Right hindlimb (tissue), 1 donor: ENCODE measurements around the gene MAPT.
"Not testable (repeated sequence)": the region's sequence is repeated elsewhere in the genome, so short reads cannot be mapped to it uniquely, and the experiment has no call there.

Experiments
- DNase-seq: peaks from one replicate; pipeline ENCODE4 v3.0.0-alpha.2; 2018

MAPT gene

DNA sequence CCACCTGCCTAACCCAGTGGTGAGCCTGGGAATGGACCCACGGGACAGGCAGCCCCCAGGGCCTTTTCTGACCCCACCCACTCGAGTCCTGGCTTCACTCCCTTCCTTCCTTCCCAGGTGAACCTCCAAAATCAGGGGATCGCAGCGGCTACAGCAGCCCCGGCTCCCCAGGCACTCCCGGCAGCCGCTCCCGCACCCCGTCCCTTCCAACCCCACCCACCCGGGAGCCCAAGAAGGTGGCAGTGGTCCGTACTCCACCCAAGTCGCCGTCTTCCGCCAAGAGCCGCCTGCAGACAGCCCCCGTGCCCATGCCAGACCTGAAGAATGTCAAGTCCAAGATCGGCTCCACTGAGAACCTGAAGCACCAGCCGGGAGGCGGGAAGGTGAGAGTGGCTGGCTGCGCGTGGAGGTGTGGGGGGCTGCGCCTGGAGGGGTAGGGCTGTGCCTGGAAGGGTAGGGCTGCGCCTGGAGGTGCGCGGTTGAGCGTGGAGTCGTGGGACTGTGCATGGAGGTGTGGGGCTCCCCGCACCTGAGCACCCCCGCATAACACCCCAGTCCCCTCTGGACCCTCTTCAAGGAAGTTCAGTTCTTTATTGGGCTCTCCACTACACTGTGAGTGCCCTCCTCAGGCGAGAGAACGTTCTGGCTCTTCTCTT, 102.1 kb downstream of the MAPT start:
- no peak for DNase-seq

DNA sequence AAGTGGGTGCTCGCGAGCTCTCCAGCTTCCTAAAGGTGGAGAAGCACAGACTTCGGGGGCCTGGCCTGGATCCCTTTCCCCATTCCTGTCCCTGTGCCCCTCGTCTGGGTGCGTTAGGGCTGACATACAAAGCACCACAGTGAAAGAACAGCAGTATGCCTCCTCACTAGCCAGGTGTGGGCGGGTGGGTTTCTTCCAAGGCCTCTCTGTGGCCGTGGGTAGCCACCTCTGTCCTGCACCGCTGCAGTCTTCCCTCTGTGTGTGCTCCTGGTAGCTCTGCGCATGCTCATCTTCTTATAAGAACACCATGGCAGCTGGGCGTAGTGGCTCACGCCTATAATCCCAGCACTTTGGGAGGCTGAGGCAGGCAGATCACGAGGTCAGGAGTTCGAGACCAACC, 102.8 kb downstream of the MAPT start:
- no peak for DNase-seq

GRCh38 chr17:45997624-45998023, 103.3 kb downstream of the MAPT start:
- no peak for DNase-seq

DNA sequence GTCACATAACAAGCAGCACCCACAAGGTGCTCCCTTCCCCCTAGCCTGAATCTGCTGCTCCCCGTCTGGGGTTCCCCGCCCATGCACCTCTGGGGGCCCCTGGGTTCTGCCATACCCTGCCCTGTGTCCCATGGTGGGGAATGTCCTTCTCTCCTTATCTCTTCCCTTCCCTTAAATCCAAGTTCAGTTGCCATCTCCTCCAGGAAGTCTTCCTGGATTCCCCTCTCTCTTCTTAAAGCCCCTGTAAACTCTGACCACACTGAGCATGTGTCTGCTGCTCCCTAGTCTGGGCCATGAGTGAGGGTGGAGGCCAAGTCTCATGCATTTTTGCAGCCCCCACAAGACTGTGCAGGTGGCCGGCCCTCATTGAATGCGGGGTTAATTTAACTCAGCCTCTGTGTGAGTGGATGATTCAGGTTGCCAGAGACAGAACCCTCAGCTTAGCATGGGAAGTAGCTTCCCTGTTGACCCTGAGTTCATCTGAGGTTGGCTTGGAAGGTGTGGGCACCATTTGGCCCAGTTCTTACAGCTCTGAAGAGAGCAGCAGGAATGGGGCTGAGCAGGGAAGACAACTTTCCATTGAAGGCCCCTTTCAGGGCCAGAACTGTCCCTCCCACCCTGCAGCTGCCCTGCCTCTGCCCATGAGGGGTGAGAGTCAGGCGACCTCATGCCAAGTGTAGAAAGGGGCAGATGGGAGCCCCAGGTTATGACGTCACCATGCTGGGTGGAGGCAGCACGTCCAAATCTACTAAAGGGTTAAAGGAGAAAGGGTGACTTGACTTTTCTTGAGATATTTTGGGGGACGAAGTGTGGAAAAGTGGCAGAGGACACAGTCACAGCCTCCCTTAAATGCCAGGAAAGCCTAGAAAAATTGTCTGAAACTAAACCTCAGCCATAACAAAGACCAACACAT, 104.9 kb downstream of the MAPT start, which contains the start of gene STH:
Gene STH, plus strand, starts transcription at position 264 of the 913 bp plus-strand sequence. Its CDS starts 30 bp downstream, at position 294.
- DNase-seq = no peak

GRCh38 chr17:45999900-46000290, 105.5 kb downstream of the MAPT start:
- DNase-seq = no peak

DNA sequence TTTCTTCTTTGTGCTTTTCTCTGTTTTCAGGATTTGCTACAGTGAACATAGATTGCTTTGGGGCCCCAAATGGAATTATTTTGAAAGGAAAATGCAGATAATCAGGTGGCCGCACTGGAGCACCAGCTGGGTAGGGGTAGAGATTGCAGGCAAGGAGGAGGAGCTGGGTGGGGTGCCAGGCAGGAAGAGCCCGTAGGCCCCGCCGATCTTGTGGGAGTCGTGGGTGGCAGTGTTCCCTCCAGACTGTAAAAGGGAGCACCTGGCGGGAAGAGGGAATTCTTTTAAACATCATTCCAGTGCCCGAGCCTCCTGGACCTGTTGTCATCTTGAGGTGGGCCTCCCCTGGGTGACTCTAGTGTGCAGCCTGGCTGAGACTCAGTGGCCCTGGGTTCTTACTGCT, 105.9 kb downstream of the MAPT start:
- DNase-seq = no peak

GRCh38 chr17:46000757-46001156, 106.4 kb downstream of the MAPT start:
- DNase-seq = no peak

- DNase-seq = no peak
Observed at GRCh38 chr17:46001390-46002310, 107.3 kb downstream of the MAPT start.

GRCh38 chr17:46002311-46002972, 108.1 kb downstream of the MAPT start:
- DNase-seq = peak; percentile 81

DNA sequence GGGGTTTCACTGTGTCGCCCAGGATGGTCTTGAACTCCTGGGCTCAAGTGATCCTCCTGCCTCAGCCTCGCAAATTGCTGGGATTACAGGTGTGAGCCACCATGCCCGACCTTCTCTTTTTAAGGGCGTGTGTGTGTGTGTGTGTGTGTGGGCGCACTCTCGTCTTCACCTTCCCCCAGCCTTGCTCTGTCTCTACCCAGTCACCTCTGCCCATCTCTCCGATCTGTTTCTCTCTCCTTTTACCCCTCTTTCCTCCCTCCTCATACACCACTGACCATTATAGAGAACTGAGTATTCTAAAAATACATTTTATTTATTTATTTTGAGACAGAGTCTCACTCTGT, 108.6 kb downstream of the MAPT start:
- no peak for DNase-seq

- peak; percentile 66 for DNase-seq
Observed at GRCh38 chr17:46003907-46004748, 109.8 kb downstream of the MAPT start.

DNA sequence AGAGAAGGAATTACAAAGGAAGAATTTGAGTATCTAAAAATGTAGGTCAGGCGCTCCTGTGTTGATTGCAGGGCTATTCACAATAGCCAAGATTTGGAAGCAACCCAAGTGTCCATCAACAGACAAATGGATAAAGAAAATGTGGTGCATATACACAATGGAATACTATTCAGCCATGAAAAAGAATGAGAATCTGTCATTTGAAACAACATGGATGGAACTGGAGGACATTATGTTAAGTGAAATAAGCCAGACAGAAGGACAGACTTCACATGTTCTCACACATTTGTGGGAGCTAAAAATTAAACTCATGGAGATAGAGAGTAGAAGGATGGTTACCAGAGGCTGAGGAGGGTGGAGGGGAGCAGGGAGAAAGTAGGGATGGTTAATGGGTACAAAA, 111.7 kb downstream of the MAPT start:
- not testable (repeated sequence) for DNase-seq

- no peak for DNase-seq
Observed at GRCh38 chr17:46007461-46007965, 113.2 kb downstream of the MAPT start.

DNA sequence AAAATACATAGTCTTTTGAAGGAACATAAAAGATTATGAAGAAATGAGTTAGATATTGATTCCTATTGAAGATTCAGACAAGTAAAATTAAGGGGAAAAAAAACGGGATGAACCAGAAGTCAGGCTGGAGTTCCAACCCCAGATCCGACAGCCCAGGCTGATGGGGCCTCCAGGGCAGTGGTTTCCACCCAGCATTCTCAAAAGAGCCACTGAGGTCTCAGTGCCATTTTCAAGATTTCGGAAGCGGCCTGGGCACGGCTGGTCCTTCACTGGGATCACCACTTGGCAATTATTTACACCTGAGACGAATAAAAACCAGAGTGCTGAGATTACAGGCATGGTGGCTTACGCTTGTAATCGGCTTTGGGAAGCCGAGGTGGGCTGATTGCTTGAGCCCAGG, 114.2 kb downstream of the MAPT start:
- DNase-seq = no peak

DNA sequence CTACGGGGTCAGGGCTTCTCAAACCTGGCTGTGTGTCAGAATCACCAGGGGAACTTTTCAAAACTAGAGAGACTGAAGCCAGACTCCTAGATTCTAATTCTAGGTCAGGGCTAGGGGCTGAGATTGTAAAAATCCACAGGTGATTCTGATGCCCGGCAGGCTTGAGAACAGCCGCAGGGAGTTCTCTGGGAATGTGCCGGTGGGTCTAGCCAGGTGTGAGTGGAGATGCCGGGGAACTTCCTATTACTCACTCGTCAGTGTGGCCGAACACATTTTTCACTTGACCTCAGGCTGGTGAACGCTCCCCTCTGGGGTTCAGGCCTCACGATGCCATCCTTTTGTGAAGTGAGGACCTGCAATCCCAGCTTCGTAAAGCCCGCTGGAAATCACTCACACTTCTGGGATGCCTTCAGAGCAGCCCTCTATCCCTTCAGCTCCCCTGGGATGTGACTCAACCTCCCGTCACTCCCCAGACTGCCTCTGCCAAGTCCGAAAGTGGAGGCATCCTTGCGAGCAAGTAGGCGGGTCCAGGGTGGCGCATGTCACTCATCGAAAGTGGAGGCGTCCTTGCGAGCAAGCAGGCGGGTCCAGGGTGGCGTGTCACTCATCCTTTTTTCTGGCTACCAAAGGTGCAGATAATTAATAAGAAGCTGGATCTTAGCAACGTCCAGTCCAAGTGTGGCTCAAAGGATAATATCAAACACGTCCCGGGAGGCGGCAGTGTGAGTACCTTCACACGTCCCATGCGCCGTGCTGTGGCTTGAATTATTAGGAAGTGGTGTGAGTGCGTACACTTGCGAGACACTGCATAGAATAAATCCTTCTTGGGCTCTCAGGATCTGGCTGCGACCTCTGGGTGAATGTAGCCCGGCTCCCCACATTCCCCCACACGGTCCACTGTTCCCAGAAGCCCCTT, 115.6 kb downstream of the MAPT start:
- DNase-seq = no peak

GRCh38 chr17:46010597-46011186, 116.3 kb downstream of the MAPT start:
- no peak for DNase-seq

DNA sequence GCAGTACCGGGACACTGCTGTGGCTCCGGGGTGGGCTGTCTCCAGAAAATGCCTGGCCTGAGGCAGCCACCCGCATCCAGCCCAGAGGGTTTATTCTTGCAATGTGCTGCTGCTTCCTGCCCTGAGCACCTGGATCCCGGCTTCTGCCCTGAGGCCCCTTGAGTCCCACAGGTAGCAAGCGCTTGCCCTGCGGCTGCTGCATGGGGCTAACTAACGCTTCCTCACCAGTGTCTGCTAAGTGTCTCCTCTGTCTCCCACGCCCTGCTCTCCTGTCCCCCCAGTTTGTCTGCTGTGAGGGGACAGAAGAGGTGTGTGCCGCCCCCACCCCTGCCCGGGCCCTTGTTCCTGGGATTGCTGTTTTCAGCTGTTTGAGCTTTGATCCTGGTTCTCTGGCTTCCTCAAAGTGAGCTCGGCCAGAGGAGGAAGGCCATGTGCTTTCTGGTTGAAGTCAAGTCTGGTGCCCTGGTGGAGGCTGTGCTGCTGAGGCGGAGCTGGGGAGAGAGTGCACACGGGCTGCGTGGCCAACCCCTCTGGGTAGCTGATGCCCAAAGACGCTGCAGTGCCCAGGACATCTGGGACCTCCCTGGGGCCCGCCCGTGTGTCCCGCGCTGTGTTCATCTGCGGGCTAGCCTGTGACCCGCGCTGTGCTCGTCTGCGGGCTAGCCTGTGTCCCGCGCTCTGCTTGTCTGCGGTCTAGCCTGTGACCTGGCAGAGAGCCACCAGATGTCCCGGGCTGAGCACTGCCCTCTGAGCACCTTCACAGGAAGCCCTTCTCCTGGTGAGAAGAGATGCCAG, 117.6 kb downstream of the MAPT start:
- DNase-seq = no peak

DNA sequence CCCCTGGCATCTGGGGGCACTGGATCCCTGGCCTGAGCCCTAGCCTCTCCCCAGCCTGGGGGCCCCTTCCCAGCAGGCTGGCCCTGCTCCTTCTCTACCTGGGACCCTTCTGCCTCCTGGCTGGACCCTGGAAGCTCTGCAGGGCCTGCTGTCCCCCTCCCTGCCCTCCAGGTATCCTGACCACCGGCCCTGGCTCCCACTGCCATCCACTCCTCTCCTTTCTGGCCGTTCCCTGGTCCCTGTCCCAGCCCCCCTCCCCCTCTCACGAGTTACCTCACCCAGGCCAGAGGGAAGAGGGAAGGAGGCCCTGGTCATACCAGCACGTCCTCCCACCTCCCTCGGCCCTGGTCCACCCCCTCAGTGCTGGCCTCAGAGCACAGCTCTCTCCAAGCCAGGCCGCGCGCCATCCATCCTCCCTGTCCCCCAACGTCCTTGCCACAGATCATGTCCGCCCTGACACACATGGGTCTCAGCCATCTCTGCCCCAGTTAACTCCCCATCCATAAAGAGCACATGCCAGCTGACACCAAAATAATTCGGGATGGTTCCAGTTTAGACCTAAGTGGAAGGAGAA, 118.2 kb downstream of the MAPT start:
- DNase-seq = no peak

DNA sequence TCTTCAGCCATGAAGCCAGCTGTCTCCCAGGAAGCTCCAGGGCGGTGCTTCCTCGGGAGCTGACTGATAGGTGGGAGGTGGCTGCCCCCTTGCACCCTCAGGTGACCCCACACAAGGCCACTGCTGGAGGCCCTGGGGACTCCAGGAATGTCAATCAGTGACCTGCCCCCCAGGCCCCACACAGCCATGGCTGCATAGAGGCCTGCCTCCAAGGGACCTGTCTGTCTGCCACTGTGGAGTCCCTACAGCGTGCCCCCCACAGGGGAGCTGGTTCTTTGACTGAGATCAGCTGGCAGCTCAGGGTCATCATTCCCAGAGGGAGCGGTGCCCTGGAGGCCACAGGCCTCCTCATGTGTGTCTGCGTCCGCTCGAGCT, 118.8 kb downstream of the MAPT start:
- DNase-seq = no peak
